C4-2B (cell line): ENCODE measurements around the gene FOSB.

Experiments used
- ZFX ChIP-seq: fragments of 450-650 bp; IDR thresholded peaks from 2 replicates; pipeline ENCODE4 v1.6.1; 2017
- TF ChIP-seq, protein P1 (sequence below): fragments of 450-650 bp; conservative IDR thresholded peaks from 2 replicates; pipeline ENCODE4 v1.5.1; 2017; ENCODE audit warnings: mild to moderate bottlenecking

- TF ChIP-seq, protein P1, sequence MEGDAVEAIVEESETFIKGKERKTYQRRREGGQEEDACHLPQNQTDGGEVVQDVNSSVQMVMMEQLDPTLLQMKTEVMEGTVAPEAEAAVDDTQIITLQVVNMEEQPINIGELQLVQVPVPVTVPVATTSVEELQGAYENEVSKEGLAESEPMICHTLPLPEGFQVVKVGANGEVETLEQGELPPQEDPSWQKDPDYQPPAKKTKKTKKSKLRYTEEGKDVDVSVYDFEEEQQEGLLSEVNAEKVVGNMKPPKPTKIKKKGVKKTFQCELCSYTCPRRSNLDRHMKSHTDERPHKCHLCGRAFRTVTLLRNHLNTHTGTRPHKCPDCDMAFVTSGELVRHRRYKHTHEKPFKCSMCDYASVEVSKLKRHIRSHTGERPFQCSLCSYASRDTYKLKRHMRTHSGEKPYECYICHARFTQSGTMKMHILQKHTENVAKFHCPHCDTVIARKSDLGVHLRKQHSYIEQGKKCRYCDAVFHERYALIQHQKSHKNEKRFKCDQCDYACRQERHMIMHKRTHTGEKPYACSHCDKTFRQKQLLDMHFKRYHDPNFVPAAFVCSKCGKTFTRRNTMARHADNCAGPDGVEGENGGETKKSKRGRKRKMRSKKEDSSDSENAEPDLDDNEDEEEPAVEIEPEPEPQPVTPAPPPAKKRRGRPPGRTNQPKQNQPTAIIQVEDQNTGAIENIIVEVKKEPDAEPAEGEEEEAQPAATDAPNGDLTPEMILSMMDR = no peak
- TF ChIP-seq ZFX = no peak
Observed at GRCh38 chr19:45437328-45437727, 30.5 kb upstream of the FOSB start.
